Dendritic cell treated with granulocyte-macrophage colony-stimulating factor and Interleukin-4, amounts not matched to agents 40 ng/mL and 50 ng/mL, for 4 days (primary cell): ENCODE data around the gene IGFL2.
"Not testable (repeated sequence)": the region's sequence is repeated elsewhere in the genome, so short reads cannot be mapped to it uniquely, and the experiment has no call there.

ENCODE experiments used
- H3K27ac Mint-ChIP-seq: one replicate; pipeline ENCODE4 v1.8.0; 2022; ENCODE audit warnings: mild to moderate bottlenecking, mixed read lengths
- H3K27me3 Mint-ChIP-seq: one replicate; pipeline ENCODE4 v1.8.0; 2022; ENCODE audit warnings: mild to moderate bottlenecking, mixed read lengths
- H3K36me3 Mint-ChIP-seq: one replicate; pipeline ENCODE4 v1.8.0; 2022; ENCODE audit warnings: low read depth, mixed read lengths
- H3K4me1 Mint-ChIP-seq: one replicate; pipeline ENCODE4 v1.8.0; 2022; ENCODE audit warnings: low read depth, mixed read lengths
- H3K4me3 Mint-ChIP-seq: one replicate; pipeline ENCODE4 v1.8.0; 2022; ENCODE audit warnings: mild to moderate bottlenecking, moderate library complexity, mixed read lengths
- H3K9me3 Mint-ChIP-seq: one replicate; pipeline ENCODE4 v1.8.0; 2022; ENCODE audit warnings: mixed read lengths
- intact Hi-C: fragments of 100-400 bp; cut with micrococcal nuclease; formaldehyde crosslinking; loops from one replicate; pipeline ENCODE4 v1.15.0; 2022

The IGFL2 gene

GRCh38 chr19:46147791-46148288 lies at the start of gene IGFL2:
IGFL2 (plus strand) TSS chr19:46148238; CDS start chr19:46148279, 41 bp downstream.
- intact Hi-C loops: no loop called here
- Mint-ChIP-seq H3K4me1 (no peaks in the 10 kb centered on the region), H3K9me3 (no peaks in the 10 kb centered on the region), H3K27ac (no peak within 1 kb of the TSS), H3K4me3 (no peak within 1 kb of the TSS), H3K36me3 (no peaks in the 10 kb centered on the region), H3K27me3 (peaks cover 40% of the 10 kb centered on the region)

- intact Hi-C loops: no loop called here
- Mint-ChIP-seq H3K4me1 (peaks cover 6% of the 10 kb centered on the region), H3K27me3 (peaks cover 49% of the 10 kb centered on the region), H3K9me3 (peaks cover 14% of the 10 kb centered on the region), H3K27ac (no peak overlapping the region), H3K4me3 (no peak overlapping the region), H3K36me3 (no peaks in the 10 kb centered on the region)
Measured at GRCh38 chr19:46100344-46100743, 47.7 kb upstream of the IGFL2 start.

- peaks cover 6% of the 10 kb centered on the region for H3K4me1 Mint-ChIP-seq
- intact Hi-C loops: no loop called here
- H3K27ac Mint-ChIP-seq: no peak overlapping the region
- H3K4me3 Mint-ChIP-seq: no peak overlapping the region
- H3K9me3 Mint-ChIP-seq: peaks cover 14% of the 10 kb centered on the region
- peaks cover 40% of the 10 kb centered on the region for H3K27me3 Mint-ChIP-seq
- no peaks in the 10 kb centered on the region for H3K36me3 Mint-ChIP-seq
Measured at GRCh38 chr19:46101293-46101692, 46.7 kb upstream of the IGFL2 start.

GRCh38 chr19:46102333-46102732 lies 45.7 kb upstream of the IGFL2 start:
- H3K4me3 Mint-ChIP-seq, H3K4me1 Mint-ChIP-seq, H3K9me3 Mint-ChIP-seq, intact Hi-C loops, H3K27ac Mint-ChIP-seq, H3K36me3 Mint-ChIP-seq: not testable (repeated sequence)
- peaks cover 30% of the 10 kb centered on the region for H3K27me3 Mint-ChIP-seq

- no peak overlapping the region for H3K4me3 Mint-ChIP-seq
- intact Hi-C loops: no loop called here
- H3K9me3 Mint-ChIP-seq: no peaks in the 10 kb centered on the region
Measured at GRCh38 chr19:46107371-46107770, 40.7 kb upstream of the IGFL2 start.

GRCh38 chr19:46109876-46110275 lies 38.2 kb upstream of the IGFL2 start:
- Mint-ChIP-seq H3K9me3 (no peaks in the 10 kb centered on the region), H3K27ac (no peak overlapping the region), H3K4me1 (peaks cover 8% of the 10 kb centered on the region), H3K27me3 (peaks cover 18% of the 10 kb centered on the region), H3K4me3 (no peak overlapping the region), H3K36me3 (no peaks in the 10 kb centered on the region)
- intact Hi-C loops: no loop called here

More at GRCh38 chr19:46107371-46107770, 40.7 kb upstream of the IGFL2 start:
- H3K27ac Mint-ChIP-seq: no peak overlapping the region
- peaks cover 5% of the 10 kb centered on the region for H3K27me3 Mint-ChIP-seq
- no peaks in the 10 kb centered on the region for H3K4me1 Mint-ChIP-seq
- H3K36me3 Mint-ChIP-seq: no peaks in the 10 kb centered on the region

GRCh38 chr19:46111376-46111775 lies 36.7 kb upstream of the IGFL2 start:
- H3K36me3 Mint-ChIP-seq: no peaks in the 10 kb centered on the region
- intact Hi-C loops: no loop called here
- H3K9me3 Mint-ChIP-seq: no peaks in the 10 kb centered on the region
- peaks cover 23% of the 10 kb centered on the region for H3K27me3 Mint-ChIP-seq
- H3K27ac Mint-ChIP-seq: no peak overlapping the region
- peaks cover 15% of the 10 kb centered on the region for H3K4me1 Mint-ChIP-seq
- no peak overlapping the region for H3K4me3 Mint-ChIP-seq

GRCh38 chr19:46112527-46112926 lies 35.5 kb upstream of the IGFL2 start:
- intact Hi-C loops: no loop called here
- H3K9me3 Mint-ChIP-seq: no peaks in the 10 kb centered on the region
- H3K4me1 Mint-ChIP-seq: peaks cover 15% of the 10 kb centered on the region
- H3K36me3 Mint-ChIP-seq: no peaks in the 10 kb centered on the region
- peaks cover 26% of the 10 kb centered on the region for H3K27me3 Mint-ChIP-seq
- no peak overlapping the region for H3K4me3 Mint-ChIP-seq
- H3K27ac Mint-ChIP-seq: no peak overlapping the region

- no peak overlapping the region for H3K27ac Mint-ChIP-seq
- H3K27me3 Mint-ChIP-seq: peaks cover 34% of the 10 kb centered on the region
- no peaks in the 10 kb centered on the region for H3K9me3 Mint-ChIP-seq
- intact Hi-C loops: no loop called here
- H3K4me3 Mint-ChIP-seq: no peak overlapping the region
- H3K4me1 Mint-ChIP-seq: peaks cover 15% of the 10 kb centered on the region
- H3K36me3 Mint-ChIP-seq: no peaks in the 10 kb centered on the region
Measured at GRCh38 chr19:46113726-46114125, 34.3 kb upstream of the IGFL2 start.

- no peaks in the 10 kb centered on the region for H3K36me3 Mint-ChIP-seq
- H3K4me3 Mint-ChIP-seq: no peak overlapping the region
- H3K9me3 Mint-ChIP-seq: no peaks in the 10 kb centered on the region
- peaks cover 15% of the 10 kb centered on the region for H3K4me1 Mint-ChIP-seq
- no peak overlapping the region for H3K27ac Mint-ChIP-seq
- H3K27me3 Mint-ChIP-seq: peaks cover 45% of the 10 kb centered on the region
- intact Hi-C loops: no loop called here
Measured at GRCh38 chr19:46115396-46116106, 32.5 kb upstream of the IGFL2 start.

- no peaks in the 10 kb centered on the region for H3K9me3 Mint-ChIP-seq
- no peak overlapping the region for H3K4me3 Mint-ChIP-seq
- H3K27me3 Mint-ChIP-seq: peaks cover 45% of the 10 kb centered on the region
- H3K36me3 Mint-ChIP-seq: no peaks in the 10 kb centered on the region
- no peak overlapping the region for H3K27ac Mint-ChIP-seq
- peaks cover 15% of the 10 kb centered on the region for H3K4me1 Mint-ChIP-seq
- intact Hi-C loops: no loop called here
Measured at GRCh38 chr19:46116121-46116520, 31.9 kb upstream of the IGFL2 start.

GRCh38 chr19:46118136-46118535 lies 29.9 kb upstream of the IGFL2 start:
- intact Hi-C loops: no loop called here

GRCh38 chr19:46124638-46125115 lies 23.4 kb upstream of the IGFL2 start, which contains the start of gene IGFL3:
IGFL3 (minus strand) TSS chr19:46124688; CDS start chr19:46124649, 39 bp downstream.
- Mint-ChIP-seq H3K4me3 (no peak within 1 kb of the TSS), H3K9me3 (peaks cover 10% of the 10 kb centered on the region), H3K4me1 (peaks cover 30% of the 10 kb centered on the region), H3K36me3 (no peaks in the 10 kb centered on the region), H3K27ac (peak within 1 kb of the TSS; percentile 35), H3K27me3 (peaks cover 55% of the 10 kb centered on the region)
- intact Hi-C loops: no loop called here

More at GRCh38 chr19:46118136-46118535, 29.9 kb upstream of the IGFL2 start:
- Mint-ChIP-seq H3K27me3 (peaks cover 45% of the 10 kb centered on the region), H3K4me3 (no peak overlapping the region), H3K27ac (no peak overlapping the region), H3K9me3 (no peaks in the 10 kb centered on the region), H3K36me3 (no peaks in the 10 kb centered on the region), H3K4me1 (peaks cover 15% of the 10 kb centered on the region)

GRCh38 chr19:46125447-46125846 lies 22.6 kb upstream of the IGFL2 start:
- H3K36me3 Mint-ChIP-seq: no peaks in the 10 kb centered on the region
- H3K4me3 Mint-ChIP-seq: no peak overlapping the region
- intact Hi-C loops: no loop called here
- peaks cover 10% of the 10 kb centered on the region for H3K9me3 Mint-ChIP-seq
- peaks cover 30% of the 10 kb centered on the region for H3K4me1 Mint-ChIP-seq
- peaks cover 53% of the 10 kb centered on the region for H3K27me3 Mint-ChIP-seq
- H3K27ac Mint-ChIP-seq: peak overlapping the region; percentile 35
